Germinal center (tissue), 1 donor: Measurements from ENCODE around the gene ZNF804A.
"Not testable (repeated sequence)": the region's sequence is repeated elsewhere in the genome, so short reads cannot be mapped to it uniquely, and the experiment has no call there.

Experiments
- DNase-seq: peaks from one replicate; pipeline ENCODE4 v3.0.0; 2012; ENCODE audit warnings: mixed read lengths, low spot score

Gene ZNF804A

DNA sequence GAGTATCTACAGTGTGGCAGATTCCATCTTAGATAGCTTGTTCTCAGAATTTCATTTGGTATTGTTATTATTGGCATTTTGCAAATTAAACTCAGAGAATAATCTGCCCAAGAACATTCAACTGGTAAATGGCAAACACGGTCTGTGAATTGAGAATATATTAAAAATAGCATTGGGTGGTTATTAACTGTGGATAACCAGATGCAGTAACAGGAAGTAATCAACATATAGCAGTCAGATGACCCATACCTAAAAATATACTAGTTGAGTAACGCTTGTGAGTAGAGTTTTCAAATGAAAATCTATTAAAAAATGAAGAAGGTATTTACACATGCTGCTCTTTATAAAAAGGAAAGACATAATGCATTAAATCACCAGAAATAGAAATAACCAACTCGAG is 129.5 kb downstream of the ZNF804A start:
- no peak for DNase-seq

GRCh38 chr2:184728411-184728810 is 130.1 kb downstream of the ZNF804A start:
- DNase-seq: no peak

DNA sequence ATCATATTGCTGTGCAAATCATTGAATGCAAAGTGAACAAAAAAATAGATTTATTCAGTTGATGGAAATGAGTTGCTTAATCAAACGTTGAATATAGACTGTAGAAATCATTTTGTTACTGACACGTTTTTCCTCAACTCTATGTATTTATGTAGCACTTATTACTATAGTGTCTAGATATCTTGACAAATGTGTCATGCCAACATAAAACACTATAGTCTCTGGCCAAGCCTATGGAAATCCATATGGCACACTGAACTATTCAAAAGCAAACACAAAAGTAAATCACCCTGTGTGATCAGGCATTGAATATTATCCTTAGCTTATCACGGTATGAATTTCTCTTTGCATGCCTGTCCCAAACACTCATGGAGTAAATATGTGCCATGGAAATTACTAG is 131.3 kb downstream of the ZNF804A start:
- no peak for DNase-seq

DNA sequence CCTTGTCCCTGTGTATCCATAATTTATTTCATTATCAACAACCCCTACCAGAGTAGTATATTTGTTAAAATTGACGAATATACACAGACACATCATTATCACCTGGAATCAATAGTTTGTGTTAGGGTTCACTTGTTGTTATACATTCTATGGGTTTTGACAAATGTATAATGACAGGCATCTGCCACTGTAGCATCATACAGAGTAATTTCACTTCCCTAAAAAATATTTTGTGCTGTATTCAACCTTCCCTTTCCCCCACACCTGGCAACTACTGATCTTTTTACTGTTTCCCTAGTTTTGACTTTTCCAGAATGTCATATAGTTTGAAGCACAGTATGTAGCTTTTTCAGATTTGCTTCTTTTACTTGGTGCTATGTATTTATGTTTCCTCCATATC is 132.0 kb downstream of the ZNF804A start:
- no peak for DNase-seq

- DNase-seq: no peak
Measured at GRCh38 chr2:184734338-184734737, 136.0 kb downstream of the ZNF804A start.

- no peak for DNase-seq
Measured at GRCh38 chr2:184735611-184736010, 137.3 kb downstream of the ZNF804A start.

GRCh38 chr2:184743096-184743495 is 144.8 kb downstream of the ZNF804A start:
- no peak for DNase-seq

DNA sequence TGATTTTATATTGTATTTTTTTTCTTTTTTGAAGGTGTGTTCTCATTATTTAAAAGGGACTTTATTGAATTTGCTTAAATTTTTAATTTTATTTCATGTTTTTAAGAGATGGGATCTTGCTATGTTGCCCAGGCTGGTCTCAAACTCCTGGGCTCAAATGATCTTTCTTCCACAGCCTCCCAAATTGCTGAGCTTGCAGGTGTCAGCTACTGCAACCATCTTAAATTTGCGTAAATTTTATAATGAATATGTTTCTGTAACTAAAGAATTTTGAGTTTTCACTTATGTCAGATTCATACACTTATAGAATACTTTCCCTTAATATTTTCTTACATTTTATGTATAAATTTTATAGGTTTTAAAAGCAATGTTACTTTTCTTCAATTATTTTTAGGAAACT is 157.8 kb downstream of the ZNF804A start:
- no peak for DNase-seq

DNA sequence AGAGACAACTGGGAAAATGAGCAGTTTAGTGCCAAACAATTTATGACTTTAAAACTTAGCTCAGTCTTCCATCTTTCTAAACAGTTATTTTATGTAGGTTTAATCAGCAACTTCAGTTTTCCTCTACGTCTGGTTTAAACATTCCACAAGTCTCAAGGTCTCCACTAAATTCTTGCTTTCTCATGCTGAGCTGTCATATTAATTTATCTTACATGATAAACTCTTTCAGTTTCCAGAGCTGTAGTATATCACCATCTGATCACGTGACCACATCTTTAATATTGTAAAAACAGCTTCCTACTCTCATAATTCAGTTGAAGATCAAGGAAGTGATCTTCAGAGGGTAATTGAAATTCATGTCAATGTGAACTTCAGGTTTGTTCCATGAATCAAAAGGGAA is 158.6 kb downstream of the ZNF804A start:
- DNase-seq: no peak

- DNase-seq: not testable (repeated sequence)
Measured at GRCh38 chr2:184759557-184760255, 161.4 kb downstream of the ZNF804A start.

DNA sequence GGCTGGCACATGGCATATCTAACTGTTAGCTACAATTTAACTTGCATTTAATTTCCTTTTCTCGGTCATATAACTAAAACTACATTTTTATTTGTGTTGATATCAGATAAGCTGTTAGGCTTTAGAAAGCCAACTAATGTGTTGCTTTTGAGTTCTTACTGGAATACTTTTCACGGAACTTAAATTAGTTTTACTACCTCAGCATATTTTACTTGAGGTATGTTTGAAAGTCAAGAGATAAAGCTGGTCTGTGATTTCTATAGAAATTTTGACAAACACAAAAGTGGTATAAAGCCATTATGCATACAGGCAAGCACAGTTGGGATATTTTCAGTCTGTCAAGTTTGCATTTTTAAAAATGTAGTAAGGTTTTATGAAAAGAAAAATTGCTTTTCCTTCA is 162.6 kb downstream of the ZNF804A start:
- no peak for DNase-seq

- no peak for DNase-seq
Measured at GRCh38 chr2:184765112-184765895, 167.0 kb downstream of the ZNF804A start.

DNA sequence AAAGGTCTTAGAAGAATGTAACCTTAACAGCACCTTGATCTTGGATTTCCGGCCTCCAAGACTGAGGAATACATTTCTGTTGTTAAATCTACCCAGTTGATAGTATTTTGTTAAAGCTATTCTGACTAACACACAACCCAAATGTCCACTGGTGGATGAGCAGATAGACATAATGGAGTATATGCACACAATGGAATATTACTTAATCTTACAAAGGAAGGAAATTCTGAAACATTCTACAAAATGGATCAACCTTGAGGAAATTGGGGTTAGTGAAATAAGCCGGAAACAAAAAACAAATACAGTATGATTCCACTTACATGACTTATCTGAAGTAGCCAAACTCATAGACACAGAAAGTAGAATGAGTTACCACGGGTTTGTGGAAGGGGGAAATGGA is 168.7 kb downstream of the ZNF804A start:
- no peak for DNase-seq

DNA sequence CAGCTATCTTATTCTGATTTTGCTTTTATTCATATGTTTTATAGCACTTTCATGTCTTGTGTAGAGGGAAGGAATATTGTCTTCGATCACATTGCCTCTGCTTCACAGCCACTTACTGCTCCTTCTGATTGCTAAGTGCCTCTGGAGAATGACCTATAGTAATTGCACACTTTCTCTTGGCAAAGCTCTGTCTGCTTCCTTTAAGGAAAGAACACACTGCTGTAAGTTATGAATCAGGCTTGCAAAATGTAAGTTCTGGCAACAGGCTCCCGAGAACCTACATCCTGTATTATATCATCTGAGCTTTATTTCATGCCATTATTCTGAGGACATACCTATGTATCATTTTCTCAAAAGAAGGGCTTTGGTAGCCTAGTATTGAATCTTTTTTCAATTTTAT is 170.7 kb downstream of the ZNF804A start:
- no peak for DNase-seq

GRCh38 chr2:184769686-184770085 is 171.4 kb downstream of the ZNF804A start:
- DNase-seq: no peak

DNA sequence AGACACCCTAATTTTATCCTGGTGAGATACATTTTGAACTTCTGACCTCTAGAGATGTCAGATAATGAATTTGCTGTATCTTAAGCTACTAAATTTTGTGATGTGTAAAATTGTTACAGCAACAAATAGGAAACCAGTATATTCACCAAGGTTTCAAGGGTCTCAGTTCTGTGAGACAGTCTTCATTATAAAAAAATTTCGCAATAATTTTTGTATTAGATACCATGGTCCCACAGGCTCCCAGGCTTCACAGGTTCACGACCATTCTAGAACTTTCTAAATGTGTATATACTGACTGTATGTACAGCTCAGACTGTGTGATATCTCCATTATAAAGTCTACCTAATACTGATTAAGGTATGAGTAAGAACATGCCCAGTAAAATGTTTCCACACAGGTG is 181.4 kb downstream of the ZNF804A start:
- no peak for DNase-seq

GRCh38 chr2:184780384-184780783 is 182.1 kb downstream of the ZNF804A start:
- no peak for DNase-seq

DNA sequence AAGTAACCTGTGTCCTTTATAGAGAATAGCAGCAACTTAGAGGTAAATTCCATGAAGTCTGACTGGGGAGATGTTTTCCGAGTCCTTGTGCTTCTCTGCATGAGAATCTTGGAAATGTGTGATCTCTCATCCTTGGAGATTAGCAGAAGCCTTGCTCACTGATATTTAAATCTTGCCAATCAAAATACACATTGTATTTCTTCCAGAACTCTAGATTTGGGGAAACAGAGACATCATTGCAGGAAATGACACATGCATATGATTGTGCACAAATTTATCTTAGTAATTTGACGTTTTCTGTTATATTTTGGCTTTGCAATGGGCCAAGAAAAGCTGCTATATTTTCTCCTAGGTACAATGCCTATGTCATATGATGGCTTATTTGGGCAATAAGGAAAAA is 182.6 kb downstream of the ZNF804A start:
- DNase-seq: no peak

DNA sequence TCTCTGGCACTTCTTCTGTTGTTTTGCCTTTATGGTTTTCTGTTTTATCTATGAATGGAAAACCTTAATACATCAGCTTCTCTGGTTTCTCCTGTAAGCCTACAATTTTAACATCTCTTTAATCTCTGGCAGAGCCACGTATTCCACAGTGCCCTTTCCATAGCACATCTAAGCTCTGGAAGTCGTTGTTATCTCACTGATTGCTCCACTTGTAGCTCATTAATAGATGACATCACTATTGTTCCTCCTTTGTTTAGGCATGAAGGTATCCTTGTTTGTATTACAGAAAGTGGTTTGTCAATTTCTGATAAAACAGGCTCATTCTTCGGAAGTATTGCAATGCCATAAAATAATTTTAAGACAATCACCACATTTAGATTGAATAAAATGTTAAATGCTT is 185.2 kb downstream of the ZNF804A start:
- no peak for DNase-seq

GRCh38 chr2:184793176-184793575 is 194.8 kb downstream of the ZNF804A start:
- DNase-seq: no peak

DNA sequence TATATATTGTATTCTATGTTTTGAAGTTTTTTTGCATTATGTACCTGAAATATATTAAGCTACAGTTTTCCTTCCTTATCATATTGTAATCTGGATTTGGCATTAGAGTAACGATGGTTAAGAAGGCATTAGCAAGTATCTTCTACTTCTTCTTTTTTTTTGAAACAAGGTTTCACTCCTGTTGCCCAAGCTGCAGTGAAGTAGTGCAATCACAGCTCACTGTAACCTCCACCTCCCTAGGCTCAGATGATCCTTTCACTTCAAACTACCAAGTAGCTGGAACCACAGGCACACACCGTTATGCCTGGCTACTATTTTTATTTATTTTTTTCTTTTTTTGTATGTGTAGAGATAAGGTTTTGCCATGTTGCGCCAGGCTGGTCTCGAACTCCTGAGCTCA is 201.1 kb downstream of the ZNF804A start:
- no peak for DNase-seq

- DNase-seq: no peak
Measured at GRCh38 chr2:184814421-184814820, 216.1 kb downstream of the ZNF804A start.

GRCh38 chr2:184815824-184816223 is 217.5 kb downstream of the ZNF804A start:
- DNase-seq: no peak

DNA sequence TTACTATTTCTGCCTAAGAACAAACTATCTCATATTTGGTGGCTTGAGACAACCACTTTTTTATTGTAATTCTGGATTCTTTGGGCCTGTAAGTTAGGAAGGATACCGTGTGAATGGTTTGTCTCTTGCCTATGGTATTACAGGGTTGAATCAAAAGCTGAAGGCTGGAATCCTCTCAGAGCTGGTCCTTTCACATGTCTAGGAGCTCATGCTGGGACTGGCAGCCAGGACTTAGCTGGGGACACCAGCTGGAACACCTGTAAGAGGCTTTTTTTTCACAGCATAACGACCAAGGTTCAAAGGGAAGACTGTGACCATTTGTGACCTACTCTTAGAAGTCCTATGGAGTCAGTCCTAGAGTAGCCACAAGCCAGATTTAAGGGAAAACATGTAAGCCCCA is 226.3 kb downstream of the ZNF804A start:
- DNase-seq: no peak
